Measurements from ENCODE around the gene ECSIT. TPM values are rescaled to one million over a fixed set of nuclear protein-coding genes. Genes with fewer than 3 reads are reported as not detected.

Gene ECSIT
- total RNA-seq, 1 donor from 2014 or later: 49.6 TPM

DNA sequence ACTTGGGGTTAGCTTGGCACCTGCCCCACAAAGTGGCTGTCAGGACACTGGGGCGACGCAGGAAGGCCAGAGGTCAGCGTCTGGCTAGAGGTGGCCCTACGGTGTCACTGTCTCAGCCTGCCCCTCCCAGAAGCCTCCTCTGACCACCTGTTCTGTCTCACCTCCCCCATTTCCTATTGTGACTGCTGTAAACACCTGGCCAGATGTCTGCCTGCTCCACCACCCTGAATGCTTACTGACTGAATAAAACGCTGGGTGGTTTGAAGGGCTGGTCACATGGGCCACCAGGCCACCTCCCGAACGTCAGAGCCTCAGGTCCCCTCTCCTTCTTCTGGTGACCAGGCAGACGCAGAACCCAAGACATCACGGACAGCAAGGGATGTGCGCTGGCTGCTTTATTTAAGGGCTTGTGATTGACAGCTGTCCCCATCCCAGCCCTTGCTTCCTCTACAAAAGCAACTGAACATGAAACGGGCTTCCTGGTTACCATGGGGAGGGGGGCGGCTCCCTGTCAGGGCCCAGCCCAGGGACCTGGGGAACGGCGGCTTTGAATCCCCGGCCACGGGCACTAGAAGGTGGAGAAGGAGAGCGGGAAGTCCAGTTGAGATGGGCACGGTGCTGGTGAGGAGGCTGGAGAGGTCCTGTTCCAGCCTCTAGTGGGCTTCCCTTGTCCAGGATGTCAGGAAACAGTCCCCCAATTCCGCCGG, 23.9 kb upstream of the ECSIT start:
- peaks cover 0 to 23% of the 10 kb centered on the region in 2 donors for H3K36me3 ChIP-seq
- TF ChIP-seq, protein P1, sequence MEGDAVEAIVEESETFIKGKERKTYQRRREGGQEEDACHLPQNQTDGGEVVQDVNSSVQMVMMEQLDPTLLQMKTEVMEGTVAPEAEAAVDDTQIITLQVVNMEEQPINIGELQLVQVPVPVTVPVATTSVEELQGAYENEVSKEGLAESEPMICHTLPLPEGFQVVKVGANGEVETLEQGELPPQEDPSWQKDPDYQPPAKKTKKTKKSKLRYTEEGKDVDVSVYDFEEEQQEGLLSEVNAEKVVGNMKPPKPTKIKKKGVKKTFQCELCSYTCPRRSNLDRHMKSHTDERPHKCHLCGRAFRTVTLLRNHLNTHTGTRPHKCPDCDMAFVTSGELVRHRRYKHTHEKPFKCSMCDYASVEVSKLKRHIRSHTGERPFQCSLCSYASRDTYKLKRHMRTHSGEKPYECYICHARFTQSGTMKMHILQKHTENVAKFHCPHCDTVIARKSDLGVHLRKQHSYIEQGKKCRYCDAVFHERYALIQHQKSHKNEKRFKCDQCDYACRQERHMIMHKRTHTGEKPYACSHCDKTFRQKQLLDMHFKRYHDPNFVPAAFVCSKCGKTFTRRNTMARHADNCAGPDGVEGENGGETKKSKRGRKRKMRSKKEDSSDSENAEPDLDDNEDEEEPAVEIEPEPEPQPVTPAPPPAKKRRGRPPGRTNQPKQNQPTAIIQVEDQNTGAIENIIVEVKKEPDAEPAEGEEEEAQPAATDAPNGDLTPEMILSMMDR (IDR thresholded peaks at IDR 0.05): no peak
- TF ChIP-seq POLR2A (IDR thresholded peaks at IDR 0.05) (no peak), POLR2AphosphoS5 (IDR thresholded peaks at IDR 0.05; ENCODE audit: insufficient read depth in 1 of 2, low read depth in 1 of 2) (no peak)
- DNase-seq (ENCODE audit: extremely low spot score in 2 of 2): no peak
- no peak overlapping the region for H3K4me3 ChIP-seq
- no peaks in the 10 kb centered on the region for H3K27me3 ChIP-seq
- peaks cover 28% of the 10 kb centered on the region for H3K4me1 ChIP-seq
- peak overlapping the region; percentile 53 for H3K27ac ChIP-seq
- intact Hi-C loops (cut with DNase I): no loop called here
- no peaks in the 10 kb centered on the region for H3K9me3 ChIP-seq

DNA sequence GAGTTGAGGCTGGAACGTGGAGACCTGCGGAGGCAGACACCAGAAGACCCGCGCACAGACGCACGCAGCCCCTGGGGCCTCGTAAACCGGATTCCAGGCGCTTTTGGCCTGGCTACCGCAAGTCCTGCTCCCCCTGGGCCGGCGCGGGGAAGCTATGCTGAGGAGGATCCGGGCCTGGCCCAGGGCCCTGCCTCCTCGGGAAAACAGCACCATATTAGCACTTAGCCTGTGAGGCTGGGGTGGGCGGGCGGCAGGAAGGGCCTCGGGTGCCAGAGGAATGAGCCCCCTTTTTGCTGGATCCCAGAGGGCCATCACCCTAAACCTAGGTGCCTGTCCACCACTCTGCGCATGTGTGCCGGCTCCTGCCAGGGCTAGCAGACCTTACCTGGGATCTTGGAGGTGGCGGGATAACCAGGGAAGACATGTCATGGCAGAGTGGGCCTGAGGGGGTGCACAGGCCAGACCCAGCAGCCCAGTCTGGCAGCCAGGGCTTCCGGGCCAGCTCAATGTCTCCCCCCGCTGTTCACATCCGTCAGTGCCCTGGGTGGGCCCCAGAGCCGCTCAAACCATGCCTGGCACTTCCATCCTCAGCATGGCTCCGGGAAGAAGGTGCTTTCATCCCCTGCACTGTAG, 22.8 kb upstream of the ECSIT start:
- no peaks in the 10 kb centered on the region for H3K9me3 ChIP-seq
- TF ChIP-seq POLR2A (IDR thresholded peaks at IDR 0.05) (no peak), POLR2AphosphoS5 (IDR thresholded peaks at IDR 0.05; ENCODE audit: insufficient read depth in 1 of 2, low read depth in 1 of 2) (peak; percentile 41 to 74)
- TF ChIP-seq, protein P1 (IDR thresholded peaks at IDR 0.05): no peak
- H3K4me1 ChIP-seq: peaks cover 17% of the 10 kb centered on the region
- no peak overlapping the region for H3K4me3 ChIP-seq
- peak overlapping the region; percentile 53 for H3K27ac ChIP-seq
- no peaks in the 10 kb centered on the region for H3K27me3 ChIP-seq
- no peak for DNase-seq (ENCODE audit: extremely low spot score in 2 of 2)
- H3K36me3 ChIP-seq: peaks cover 0 to 23% of the 10 kb centered on the region in 2 donors
- intact Hi-C loops (cut with DNase I): no loop called here

DNA sequence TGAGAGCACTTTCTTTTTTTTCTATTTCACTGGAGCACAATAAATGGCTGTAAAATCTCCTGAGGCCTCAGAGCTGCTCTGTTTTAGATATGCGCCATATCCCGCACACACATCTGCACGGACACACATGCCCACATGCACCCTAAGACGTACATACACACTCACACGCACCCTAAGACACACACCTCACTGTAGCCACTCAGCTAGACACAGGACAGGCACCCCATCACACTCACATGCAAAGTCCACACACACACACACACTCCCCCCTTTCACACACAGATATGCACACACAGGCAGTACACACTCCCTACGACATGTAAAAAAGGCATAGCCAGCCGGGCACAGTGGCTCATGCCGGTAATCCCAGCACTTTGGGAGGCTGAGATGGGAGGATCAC, 21.3 kb upstream of the ECSIT start:
- Histone ChIP-seq H3K27ac (peak overlapping the region; percentile 53), H3K27me3 (no peaks in the 10 kb centered on the region), H3K4me1 (peaks cover 6% of the 10 kb centered on the region), H3K36me3 (peaks cover 0 to 19% of the 10 kb centered on the region in 2 donors), H3K9me3 (no peaks in the 10 kb centered on the region), H3K4me3 (no peak overlapping the region)
- TF ChIP-seq, protein P1 (IDR thresholded peaks at IDR 0.05): no peak
- TF ChIP-seq POLR2A (IDR thresholded peaks at IDR 0.05) (no peak), POLR2AphosphoS5 (IDR thresholded peaks at IDR 0.05; ENCODE audit: insufficient read depth in 1 of 2, low read depth in 1 of 2) (no peak)
- DNase-seq (ENCODE audit: extremely low spot score in 2 of 2): no peak
- intact Hi-C loops (cut with DNase I): no loop called here

DNA sequence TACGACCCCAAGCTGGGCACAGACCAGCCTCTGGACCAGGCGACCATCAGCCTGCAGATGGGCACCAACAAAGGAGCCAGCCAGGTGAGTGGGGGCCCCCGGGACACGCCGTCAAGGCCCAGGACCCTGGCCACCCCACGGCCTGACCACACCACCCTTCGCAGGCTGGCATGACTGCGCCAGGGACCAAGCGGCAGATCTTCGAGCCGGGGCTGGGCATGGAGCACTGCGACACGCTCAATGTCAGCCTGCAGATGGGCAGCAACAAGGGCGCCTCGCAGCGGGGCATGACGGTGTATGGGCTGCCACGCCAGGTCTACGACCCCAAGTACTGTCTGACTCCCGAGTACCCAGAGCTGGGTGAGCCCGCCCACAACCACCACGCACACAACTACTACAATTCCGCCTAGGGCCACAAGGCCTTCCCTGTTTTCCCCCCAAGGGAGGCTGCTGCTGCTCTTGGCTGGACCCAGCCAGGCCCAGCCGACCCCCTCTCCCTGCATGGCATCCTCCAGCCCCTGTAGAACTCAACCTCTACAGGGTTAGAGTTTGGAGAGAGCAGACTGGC, 20.5 kb upstream of the ECSIT start:
- Histone ChIP-seq H3K27me3 (no peaks in the 10 kb centered on the region), H3K36me3 (peaks cover 0 to 17% of the 10 kb centered on the region in 2 donors), H3K27ac (no peak overlapping the region), H3K4me1 (peaks cover 6% of the 10 kb centered on the region), H3K4me3 (no peak overlapping the region), H3K9me3 (no peaks in the 10 kb centered on the region)
- DNase-seq (ENCODE audit: extremely low spot score in 2 of 2): no peak
- intact Hi-C loops (cut with DNase I): no loop called here
- TF ChIP-seq POLR2AphosphoS5 (IDR thresholded peaks at IDR 0.05; ENCODE audit: insufficient read depth in 1 of 2, low read depth in 1 of 2): peak in 1 of 2 donors; percentile 32
- TF ChIP-seq, protein P1 (IDR thresholded peaks at IDR 0.05): no peak

All from vagina (tissue), 2 donors.